H1 (cell line): ENCODE data around the gene HS1BP3. TPM values are rescaled to one million over a fixed set of nuclear protein-coding genes. Genes with fewer than 3 reads are reported as not detected.

Experiments used
- CTCF ChIA-PET: fragments of 300-600 bp; sonication (Branson Sonifier 250); formaldehyde crosslinking; loops from one replicate; lab custom pipeline; 2021; ENCODE audit not compliant: partially characterized antibody; lab: Charles Lee
- POLR2A ChIA-PET: fragments of 300-600 bp; sonication (Branson Sonifier 250); formaldehyde crosslinking; loops from one replicate; lab custom pipeline; 2021; ENCODE audit warnings: inconsistent platforms; ENCODE audit not compliant: partially characterized antibody; lab: Charles Lee
- DNase-seq, 2 experiments: peaks; one replicate each; pipeline versions ENCODE4 v3.0.0 to v3.0.0-alpha.2; 2010 to 2022; ENCODE audit warnings: low spot score in 2 of 2, low read depth in 1 of 2, mixed read lengths in 1 of 2
- FAIRE-seq: peaks from 2 replicates; lab custom pipeline; 2011; peaks lifted over from hg19 to GRCh38; lab: Jason Lieb, UNC
- H2AFZ ChIP-seq: 2 replicates; pipeline ENCODE4 v1.8.1; 2012; ENCODE audit warnings: low read length, inconsistent platforms
- H2AK5ac ChIP-seq: 2 replicates; pipeline ENCODE4 v1.6.1; 2013; ENCODE audit warnings: low read depth, low read length
- H2BK120ac ChIP-seq: replicated peaks from 2 replicates; pipeline ENCODE3; 2013; ENCODE audit warnings: low read depth, low read length, inconsistent platforms
- H2BK12ac ChIP-seq: 2 replicates; pipeline ENCODE4 v1.6.1; 2013; ENCODE audit warnings: low read depth, low read length
- H2BK15ac ChIP-seq: 2 replicates; pipeline ENCODE4 v1.6.1; 2013; ENCODE audit warnings: low read length
- H2BK20ac ChIP-seq: 2 replicates; pipeline ENCODE4 v1.6.1; 2013; ENCODE audit warnings: low read length
- H2BK5ac ChIP-seq: 2 replicates; pipeline ENCODE4 v1.6.1; 2013; ENCODE audit warnings: low read depth, low read length
- H3K14ac ChIP-seq: 2 replicates; pipeline ENCODE4 v1.6.1; 2013; ENCODE audit warnings: inconsistent platforms; ENCODE audit not compliant: insufficient read length
- H3K18ac ChIP-seq: 2 replicates; pipeline ENCODE4 v1.6.1; 2013; ENCODE audit warnings: low read length; ENCODE audit errors: extremely low read depth
- H3K23ac ChIP-seq: 2 replicates; pipeline ENCODE4 v1.6.1; 2013; ENCODE audit warnings: inconsistent platforms; ENCODE audit not compliant: insufficient read length
- H3K23me2 ChIP-seq: 2 replicates; pipeline ENCODE4 v1.6.1; 2013; ENCODE audit warnings: low read depth, low read length
- H3K27ac ChIP-seq: 2 replicates; pipeline ENCODE4 v1.6.1; 2011; ENCODE audit warnings: low read depth, low read length, inconsistent platforms
- H3K27me3 ChIP-seq, 4 experiments: replicated peaks in 1 of 4; 1 replicate in 1 of 4; 2 replicates in 3 of 4; pipeline versions ENCODE4 v1.6.1 to v1.8.1; 2011 to 2013; ENCODE audit warnings: low read length in 3 of 4, mild to moderate bottlenecking in 3 of 4, inconsistent platforms in 2 of 4, mixed read lengths in 2 of 4, moderate library complexity in 1 of 4; ENCODE audit not compliant: control insufficient read depth in 3 of 4, insufficient read depth in 3 of 4; ENCODE audit errors: extremely low read depth in 1 of 4
- H3K36me3 ChIP-seq, 4 experiments: 2 replicates each; pipeline versions ENCODE4 v1.6.1 to v1.8.1; 2011 to 2013; ENCODE audit warnings: mild to moderate bottlenecking in 4 of 4, low read length in 3 of 4, moderate library complexity in 2 of 4, control low read depth in 1 of 4, inconsistent platforms in 1 of 4; ENCODE audit not compliant: insufficient read depth in 4 of 4, control insufficient read depth in 2 of 4
- H3K4ac ChIP-seq: replicated peaks from 2 replicates; pipeline ENCODE3; 2013; ENCODE audit warnings: low read length, low read depth, mixed read lengths, inconsistent platforms; ENCODE audit not compliant: insufficient read length
- H3K4me1 ChIP-seq, 4 experiments: replicated peaks in 1 of 4; 1 replicate in 1 of 4; 2 replicates in 3 of 4; pipeline versions ENCODE4 v1.6.1 to v1.8.1; 2011 to 2013; ENCODE audit warnings: low read length in 3 of 4, inconsistent platforms in 2 of 4, mixed read lengths in 1 of 4; ENCODE audit not compliant: insufficient read depth in 4 of 4, control insufficient read depth in 3 of 4
- H3K4me2 ChIP-seq, 2 experiments: 2 replicates each; pipeline versions ENCODE4 v1.6.1 to v1.8.1; 2011 to 2013; ENCODE audit warnings: low read depth in 2 of 2, low read length in 2 of 2, control low read depth in 1 of 2, inconsistent platforms in 1 of 2, mild to moderate bottlenecking in 1 of 2; ENCODE audit not compliant: insufficient read depth in 1 of 2
- H3K4me3 ChIP-seq, 4 experiments: fragments of 200-600, 300-600 bp in 1 of 4; sonication (generic), shearing (Covaris generic), sonication (Bioruptor Twin) in 1 of 4; 2 replicates each; pipeline versions ENCODE4 v1.5.1 to v1.8.1; 2011 to 2016; ENCODE audit warnings: low read length in 4 of 4, low read depth in 3 of 4, control low read depth in 2 of 4, inconsistent platforms in 2 of 4, mild to moderate bottlenecking in 2 of 4, mixed read lengths in 1 of 4, moderate library complexity in 1 of 4; ENCODE audit not compliant: insufficient read depth in 2 of 4; ENCODE audit errors: extremely low read depth in 1 of 4
- H3K56ac ChIP-seq: replicated peaks from 2 replicates; pipeline ENCODE3; 2013; ENCODE audit warnings: low read depth, mild to moderate bottlenecking, mixed read lengths, low read length, inconsistent platforms; ENCODE audit not compliant: insufficient read length
- H3K79me1 ChIP-seq: 2 replicates; pipeline ENCODE4 v1.6.1; 2013; ENCODE audit warnings: low read depth, low read length, control low read depth
- H3K79me2 ChIP-seq, 2 experiments: 2 replicates each; pipeline versions ENCODE4 v1.6.1 to v1.8.1; 2012 to 2013; ENCODE audit warnings: low read length in 2 of 2, mild to moderate bottlenecking in 2 of 2, inconsistent platforms in 1 of 2; ENCODE audit not compliant: insufficient read depth in 2 of 2, control insufficient read depth in 1 of 2
- H3K9ac ChIP-seq, 4 experiments: replicated peaks in 1 of 4; 1 replicate in 1 of 4; 2 replicates in 3 of 4; pipeline versions ENCODE4 v1.6.1 to v1.8.1; 2011 to 2013; ENCODE audit warnings: low read depth in 3 of 4, low read length in 3 of 4, control low read depth in 2 of 4, mild to moderate bottlenecking in 2 of 4, moderate library complexity in 2 of 4, inconsistent platforms in 1 of 4; ENCODE audit errors: extremely low read depth in 1 of 4
- H3K9me3 ChIP-seq, 2 experiments: 2 replicates each; pipeline versions ENCODE4 v1.6.1 to v1.8.1; 2012 to 2013; ENCODE audit warnings: mild to moderate bottlenecking in 2 of 2, moderate library complexity in 2 of 2, control low read depth in 1 of 2, inconsistent platforms in 1 of 2, low read depth in 1 of 2, low read length in 1 of 2, mixed read lengths in 1 of 2; ENCODE audit not compliant: insufficient read depth in 2 of 2
- H4K20me1 ChIP-seq, 2 experiments: replicated peaks in 1 of 2; 2 replicates each; pipeline versions ENCODE3 to v1.8.1; 2011 to 2013; ENCODE audit warnings: inconsistent platforms in 2 of 2, low read length in 2 of 2, mild to moderate bottlenecking in 1 of 2; ENCODE audit not compliant: insufficient read depth in 2 of 2, control insufficient read depth in 1 of 2
- H4K5ac ChIP-seq: 2 replicates; pipeline ENCODE4 v1.6.1; 2013; ENCODE audit warnings: low read length, low read depth, mixed read lengths, inconsistent platforms; ENCODE audit not compliant: insufficient read length
- H4K8ac ChIP-seq: 2 replicates; pipeline ENCODE4 v1.8.0; 2013; ENCODE audit warnings: mild to moderate bottlenecking, moderate library complexity, low read length, inconsistent platforms; ENCODE audit not compliant: insufficient read depth; ENCODE audit errors: extremely low read depth
- H4K91ac ChIP-seq: replicated peaks from 2 replicates; pipeline ENCODE3; 2013; ENCODE audit warnings: low read length, mixed read lengths, inconsistent platforms; ENCODE audit not compliant: insufficient read length
- CHD1 ChIP-seq: IDR thresholded peaks from 2 replicates; pipeline ENCODE4 v1.6.1; 2012; ENCODE audit warnings: low read depth, low read length, improper control_type of control experiment
- RAD21 ChIP-seq, 2 experiments: IDR thresholded peaks in 1 of 2; conservative IDR thresholded peaks in 1 of 2; 2 replicates each; pipeline ENCODE4 v1.6.1; 2011; ENCODE audit warnings: low read depth in 2 of 2, low read length in 2 of 2, improper control_type of control experiment in 1 of 2, inconsistent platforms in 1 of 2, mild to moderate bottlenecking in 1 of 2, moderate library complexity in 1 of 2
- RNF2 ChIP-seq: fragments of 200-900, 300-1000 bp; sonication (generic); IDR thresholded peaks from 2 replicates; pipeline ENCODE4 v1.7.1; 2016; ENCODE audit warnings: borderline replicate concordance, low read depth, mild to moderate bottlenecking, antibody characterized with exemption, low read length; ENCODE audit not compliant: poor library complexity, severe bottlenecking; ENCODE audit errors: missing control alignments
- SIRT6 ChIP-seq: IDR thresholded peaks from one replicate; pipeline ENCODE4 v1.7.1; 2012; ENCODE audit warnings: low read length, inconsistent platforms
- SP4 ChIP-seq: IDR thresholded peaks from 2 replicates; pipeline ENCODE4 v1.6.1; 2012; ENCODE audit warnings: low read length, inconsistent platforms
- TAF1 ChIP-seq: IDR thresholded peaks from 2 replicates; pipeline ENCODE4 v1.6.1; 2011; ENCODE audit warnings: mild to moderate bottlenecking, low read depth, low read length
- WGBS, 2 experiments: shearing (Covaris generic) in 1 of 2; methylation state at CpG; one replicate each; pipeline versions ENCODE4 v1.1.6 to v1.1.7; 2013 to 2015; ENCODE audit warnings: low lambda C conversion rate in 2 of 2, mixed read lengths in 2 of 2, inconsistent platforms in 1 of 2, low coverage in 1 of 2, missing lambda C conversion rate in 1 of 2; ENCODE audit not compliant: insufficient replicate concordance in 2 of 2, insufficient coverage in 1 of 2, insufficient read length in 1 of 2; ENCODE audit errors: extremely low coverage in 1 of 2, missing lambda C conversion rate in 1 of 2; 5-methylcytosine and 5-hydroxymethylcytosine counted together
- polyA plus RNA-seq, 7 experiments: library from polyadenylated mRNA; depleted of rRNA in 3 of 7; stranded (reverse) in 5 of 7; unstranded in 2 of 7; fragments of >200 nt in 5 of 7; fragments of 200-250 nt in 2 of 7; gene quantifications; 1 replicate in 5 of 7; 2 replicates in 1 of 7; 4 replicates in 1 of 7; pipeline versions ENCODE4 v1.2.1 to v1.2.3, GENCODE V29; 2011 to 2013; ENCODE audit warnings: missing spikeins in 2 of 7, mixed read lengths in 2 of 7
- total RNA-seq: library from RNA; stranded (reverse); fragmentation: NEBNext Ultra II Directional; extraction: Animal tissue kit (Norgen Biotek cat#: 25700); gene quantifications from 2 replicates; pipeline ENCODE4 v1.2.1, GENCODE V29; 2021

The HS1BP3 gene
- total and polyA plus RNA-seq, 2 of the 8 experiments (the other 6 are each of a cell fraction or from before 2014, with no cell fraction given), result 11.1 to 11.3 TPM

- FAIRE-seq, result no peak
- Histone ChIP-seq H3K23ac (no peak overlapping the region), H4K20me1 (no peaks in the 10 kb centered on the region), H3K36me3 (no peaks in the 10 kb centered on the region), H3K18ac (no peak overlapping the region), H3K9ac (no peak overlapping the region), H2BK15ac (no peak overlapping the region), H3K14ac (no peak overlapping the region), H3K27ac (no peak overlapping the region), H3K4me3 (no peak overlapping the region), H4K8ac (no peak overlapping the region), H3K4me1 (no peaks in the 10 kb centered on the region; a peak in 1 of 7 replicates), H3K79me1 (no peaks in the 10 kb centered on the region), H3K4ac (no peak overlapping the region), H2BK5ac (no peak overlapping the region), H4K91ac (no peak overlapping the region), H3K56ac (no peak overlapping the region), H2BK120ac (no peak overlapping the region), H3K79me2 (no peaks in the 10 kb centered on the region), H2BK12ac (no peak overlapping the region), H2BK20ac (no peak overlapping the region), H3K4me2 (no peak overlapping the region), H3K9me3 (0 out of 4 replicates have a peak, but pooled peaks cover 3% of the 10 kb centered on the region in 2 experiments), H3K23me2 (no peaks in the 10 kb centered on the region), H3K27me3 (no peaks in the 10 kb centered on the region), H2AK5ac (no peak overlapping the region), H2AFZ (no peak overlapping the region), H4K5ac (no peak overlapping the region)
- POLR2A ChIA-PET, result interaction anchor here (0.6 kb wide), 1 partner anchor 373 kb away, joined by 3 read pairs; no protein-coding TSS in a partner anchor
- DNase-seq, result no peak
- CTCF ChIA-PET, result interaction anchor here (0.6 to 15.2 kb wide), 12 partner anchors 10 to 157 kb away, joined by 3 to 116 read pairs (median 5); no protein-coding TSS in a partner anchor
- WGBS, 2 experiments, result 85% methylated on average over 5 of the region's 5 CpGs; no CpG with 5 or more reads in 1 of the 2 experiments
- no peak for TF ChIP-seq TAF1
- no peak for TF ChIP-seq CHD1
- TF ChIP-seq SIRT6, result no peak
- no peak for TF ChIP-seq RAD21 (IDR thresholded peaks at IDR 0.05 in 1 of 2, conservative IDR thresholded peaks at IDR 0.05 in 1 of 2; ENCODE audit: low read depth in 2 of 2, low read length in 2 of 2)
- no peak for TF ChIP-seq SP4
- TF ChIP-seq RNF2, result no peak
Measured at GRCh38 chr2:20604951-20605381, 45.9 kb downstream of the HS1BP3 start.
